Ovary (tissue), 9 donors: ENCODE data around the gene EXD3. TPM values are rescaled to one million over a fixed set of nuclear protein-coding genes. Genes with fewer than 3 reads are reported as not detected.

Experiments used
- DNase-seq, 5 donors: peaks; one replicate each; pipeline ENCODE4 v3.0.0-alpha.2; 2019 to 2020
- H3K27ac ChIP-seq, 2 donors: fragments of 200-600 bp; one replicate each; pipeline versions ENCODE4 v1.5.1 to v1.8.0; 2019 to 2022
- H3K27me3 ChIP-seq: fragments of 200-600 bp; one replicate; pipeline ENCODE4 v1.8.0; 2022
- H3K36me3 ChIP-seq: fragments of 200-600 bp; sonication (generic); one replicate; pipeline ENCODE4 v1.5.1; 2019
- H3K4me1 ChIP-seq: one replicate; pipeline ENCODE4 v1.8.1; 2013; ENCODE audit warnings: mild to moderate bottlenecking, moderate library complexity; ENCODE audit not compliant: insufficient read depth
- H3K4me3 ChIP-seq: fragments of 200-600 bp; sonication (generic); one replicate; pipeline ENCODE4 v1.5.1; 2017
- H3K9me3 ChIP-seq, 2 donors: fragments of 200-600 bp in 1 of 2; sonication (generic) in 1 of 2; one replicate each; pipeline versions ENCODE4 v1.5.1 to v1.8.1; 2013 to 2019; ENCODE audit warnings: mild to moderate bottlenecking in 1 of 2, moderate library complexity in 1 of 2
- EP300 ChIP-seq: sonication (generic); formaldehyde crosslinking; IDR thresholded peaks from one replicate; pipeline ENCODE4 v1.6.1; 2017; ENCODE audit warnings: antibody characterized with exemption
- POLR2A ChIP-seq: fragments of 450-650 bp; IDR thresholded peaks from one replicate; pipeline ENCODE4 v1.6.1; 2017; ENCODE audit warnings: antibody characterized with exemption, mild to moderate bottlenecking, moderate library complexity
- WGBS, 3 donors: extraction: QIAGEN DNeasy Blood & Tissue Kit in 1 of 3; methylation state at CpG; one replicate each; pipeline versions ENCODE4 v1.1.5 to v1.1.7; 2013 to 2017; 5-methylcytosine and 5-hydroxymethylcytosine counted together
- intact Hi-C, 4 donors: fragments of 100-400 bp; cut with DNase I; formaldehyde crosslinking; loops; one replicate each; pipeline versions ENCODE4 v1.11.0 to v1.15.1; 2022 to 2023
- polyA plus RNA-seq, 2 donors: library from polyadenylated mRNA; stranded (reverse); fragments of 200-250 nt in 1 of 2; fragments of 350-450 nt in 1 of 2; fragmentation: Illumina TruSeq in 1 of 2; extraction: RNeasy Lipid Tissue Mini Kit (QIAGEN cat#74804) in 1 of 2; gene quantifications; one replicate each; pipeline ENCODE4 v1.2.3, GENCODE V29; 2013 to 2014
- total RNA-seq, 7 donors: library from RNA; depleted of rRNA in 2 of 7; stranded (reverse); fragments of >200 nt in 2 of 7; fragmentation: NEBNext Ultra II Directional in 3 of 7; extraction: Animal tissue kit (Norgen Biotek cat#: 25700) in 3 of 7; gene quantifications; one replicate each; pipeline versions ENCODE4 v1.1.0 to v1.2.4, GENCODE V29; 2016 to 2023
- TF ChIP-seq, protein P1 (sequence below), 3 donors: fragments of 450-650 bp in 2 of 3; fragments of 200-600 bp in 1 of 3; IDR thresholded peaks; one replicate each; pipeline versions ENCODE4 v1.5.1 to v1.8.0; 2016 to 2022; ENCODE audit warnings: antibody characterized with exemption in 3 of 3, mild to moderate bottlenecking in 1 of 3
- donor health status: DM: no; HTN: no; CAD: no; lungs with moderate emphysema.
- donor health status: DM: no; HTN: no; CAD: no.
- donor health status: Bipolar disorder and iron deficiency.
- donor health status: DM: yes; HTN: yes; CAD: no.
- donor health status: DM: no; HTN: no; CAD: no.
- donor health status: DM: yes; HTN: yes; CAD: no.

EXD3 gene
- total and polyA plus RNA-seq, 9 donors = 1.0 to 30.6 (median 23.4) TPM

DNA sequence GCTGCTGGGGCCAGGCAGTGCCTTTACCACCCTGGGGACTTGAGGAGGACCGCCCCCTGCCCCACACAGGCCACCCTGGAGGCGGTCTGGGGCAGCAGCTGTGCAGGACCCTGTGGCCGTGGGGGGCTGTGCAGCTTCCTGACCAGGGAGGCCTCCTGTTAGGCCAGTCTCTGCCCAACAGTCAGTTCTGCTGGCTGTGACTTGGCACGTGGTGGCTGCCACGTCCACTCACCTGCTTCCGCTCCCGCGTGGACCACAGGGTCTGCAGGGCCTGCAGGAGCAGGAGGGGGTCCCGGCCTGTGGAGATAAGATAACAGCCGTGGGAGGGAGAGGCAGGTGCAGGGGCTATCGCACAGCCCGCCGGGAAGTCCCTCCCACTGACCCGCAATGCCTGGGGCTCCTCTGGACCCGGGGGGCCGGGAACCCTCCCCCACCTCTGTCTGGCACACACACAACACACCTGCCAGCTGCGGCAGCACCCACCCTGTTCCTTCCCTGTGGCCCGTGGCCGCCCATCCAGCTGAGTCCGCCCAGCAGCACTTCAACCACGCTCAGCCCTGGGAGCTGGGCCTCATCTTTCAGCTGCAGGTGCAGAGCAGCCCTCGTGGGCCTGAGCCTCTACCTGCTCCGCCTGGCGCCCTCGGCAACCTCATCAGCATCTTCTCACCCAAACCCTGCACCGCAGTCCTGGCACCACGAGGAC, 39.7 kb downstream of the EXD3 start:
- 67 to 77% (median 74%) methylated on average over 26 to 27 of the region's 27 CpGs for WGBS, 3 donors
- no peaks in the 10 kb centered on the region for H3K4me1 ChIP-seq
- H3K27me3 ChIP-seq = no peaks in the 10 kb centered on the region
- no peak overlapping the region for H3K4me3 ChIP-seq
- TF ChIP-seq, protein P1, sequence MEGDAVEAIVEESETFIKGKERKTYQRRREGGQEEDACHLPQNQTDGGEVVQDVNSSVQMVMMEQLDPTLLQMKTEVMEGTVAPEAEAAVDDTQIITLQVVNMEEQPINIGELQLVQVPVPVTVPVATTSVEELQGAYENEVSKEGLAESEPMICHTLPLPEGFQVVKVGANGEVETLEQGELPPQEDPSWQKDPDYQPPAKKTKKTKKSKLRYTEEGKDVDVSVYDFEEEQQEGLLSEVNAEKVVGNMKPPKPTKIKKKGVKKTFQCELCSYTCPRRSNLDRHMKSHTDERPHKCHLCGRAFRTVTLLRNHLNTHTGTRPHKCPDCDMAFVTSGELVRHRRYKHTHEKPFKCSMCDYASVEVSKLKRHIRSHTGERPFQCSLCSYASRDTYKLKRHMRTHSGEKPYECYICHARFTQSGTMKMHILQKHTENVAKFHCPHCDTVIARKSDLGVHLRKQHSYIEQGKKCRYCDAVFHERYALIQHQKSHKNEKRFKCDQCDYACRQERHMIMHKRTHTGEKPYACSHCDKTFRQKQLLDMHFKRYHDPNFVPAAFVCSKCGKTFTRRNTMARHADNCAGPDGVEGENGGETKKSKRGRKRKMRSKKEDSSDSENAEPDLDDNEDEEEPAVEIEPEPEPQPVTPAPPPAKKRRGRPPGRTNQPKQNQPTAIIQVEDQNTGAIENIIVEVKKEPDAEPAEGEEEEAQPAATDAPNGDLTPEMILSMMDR (IDR thresholded peaks at IDR 0.05) = no peak
- TF ChIP-seq POLR2A (no peak), EP300 (no peak)
- DNase-seq = peak in 4 of 5 donors; percentile 12 to 25 (median 16)
- no peaks in the 10 kb centered on the region for H3K36me3 ChIP-seq
- no peaks in the 10 kb centered on the region for H3K9me3 ChIP-seq
- intact Hi-C loops = no loop called here
- no peak overlapping the region for H3K27ac ChIP-seq

DNA sequence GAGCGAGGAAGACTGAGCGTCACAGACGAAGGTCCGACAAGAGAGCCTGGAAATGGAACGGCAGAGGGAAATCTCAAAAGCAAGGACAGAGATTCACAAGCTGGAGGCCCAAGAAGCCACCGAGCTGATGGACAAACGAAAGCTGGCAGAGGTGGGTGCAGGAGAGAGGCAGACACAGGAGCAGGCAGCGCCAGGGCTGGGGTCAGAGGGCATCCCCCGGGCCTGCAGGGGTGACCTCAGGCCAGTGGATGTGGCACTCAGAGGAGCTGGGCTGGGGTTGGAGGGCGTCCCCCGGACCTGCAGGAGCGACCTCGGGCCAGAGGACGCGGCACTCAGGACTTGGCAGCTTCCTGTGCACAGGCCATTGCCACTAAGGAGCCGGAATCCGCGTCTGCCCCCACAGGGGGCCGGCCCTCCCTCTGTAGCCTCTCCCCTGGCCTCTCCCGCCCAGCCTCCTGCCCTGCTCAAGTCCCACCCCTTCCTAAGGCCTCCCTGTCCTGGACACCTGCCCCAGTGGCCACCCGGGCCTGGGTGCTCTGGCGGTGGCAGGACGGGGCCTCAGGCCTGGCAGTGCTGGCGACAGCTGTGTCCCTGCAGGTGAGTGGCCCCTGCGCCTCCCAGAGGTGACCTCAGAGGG, 40.4 kb downstream of the EXD3 start:
- TF ChIP-seq, protein P1 (IDR thresholded peaks at IDR 0.05) = no peak
- TF ChIP-seq EP300 = no peak
- intact Hi-C loops = no loop called here
- DNase-seq = peak in 3 of 5 donors; percentile 15 to 33 (median 19)

GRCh38 chr9:137381501-137382443, 41.2 kb downstream of the EXD3 start:
- no peak overlapping the region for H3K4me3 ChIP-seq
- no peaks in the 10 kb centered on the region for H3K9me3 ChIP-seq
- H3K27me3 ChIP-seq = no peaks in the 10 kb centered on the region
- H3K36me3 ChIP-seq = no peaks in the 10 kb centered on the region
- 90 to 92% (median 91%) methylated on average over 53 of the region's 53 CpGs for WGBS, 3 donors
- intact Hi-C loops = no loop called here
- no peaks in the 10 kb centered on the region for H3K4me1 ChIP-seq
- DNase-seq = peak in 4 of 5 donors; percentile 14 to 25 (median 18)
- H3K27ac ChIP-seq = no peak overlapping the region
- TF ChIP-seq POLR2A (no peak), EP300 (no peak)
- TF ChIP-seq, protein P1 (IDR thresholded peaks at IDR 0.05) = no peak

More for the DNA sequence above, 40.4 kb downstream of the EXD3 start:
- WGBS, 3 donors = 85 to 88% (median 87%) methylated on average over 21 to 25 of the region's 25 CpGs
- Histone ChIP-seq H3K27ac (no peak overlapping the region), H3K36me3 (no peaks in the 10 kb centered on the region), H3K9me3 (no peaks in the 10 kb centered on the region), H3K4me3 (no peak overlapping the region), H3K4me1 (no peaks in the 10 kb centered on the region), H3K27me3 (no peaks in the 10 kb centered on the region)

GRCh38 chr9:137380606-137381005, 42.4 kb downstream of the EXD3 start:
- H3K4me3 ChIP-seq = no peak overlapping the region
- TF ChIP-seq POLR2A = no peak
- H3K4me1 ChIP-seq = no peaks in the 10 kb centered on the region
- H3K36me3 ChIP-seq = no peaks in the 10 kb centered on the region
- no peak overlapping the region for H3K27ac ChIP-seq
- peak in 4 of 5 donors; percentile 8 to 19 (median 16) for DNase-seq
- WGBS, 3 donors = 83 to 95% (median 93%) methylated on average over 4 to 7 of the region's 7 CpGs
- H3K27me3 ChIP-seq = no peaks in the 10 kb centered on the region
- intact Hi-C loops = no loop called here
- no peaks in the 10 kb centered on the region for H3K9me3 ChIP-seq
